HCT116 (cell line): ENCODE measurements around the gene XYLT1. TPM values are rescaled to one million over a fixed set of nuclear protein-coding genes. Genes with fewer than 3 reads are reported as not detected.

ENCODE experiments used
- ATAC-seq: fragments of 200-7000 bp; cut with Tn5 transposase; 2 replicates; pipeline ENCODE4 v1.9.1; 2020; ENCODE audit warnings: mild to moderate bottlenecking, moderate library complexity
- BruUV-seq: library from RNA; stranded (reverse); fragments of 400-500 nt; replicated peaks from 2 replicates; lab custom pipeline; 2021; lab: Mats Ljungman, UMichigan
- CTCF ChIA-PET: fragments of 300-600 bp; sonication (Branson Sonifier 250); formaldehyde crosslinking; loops from one replicate; lab custom pipeline; 2021; ENCODE audit warnings: antibody characterized with exemption; lab: Charles Lee
- POLR2A ChIA-PET: fragments of 300-600, 350-600 bp; sonication (Branson Sonifier 250); formaldehyde crosslinking; loops from one replicate; lab custom pipeline; 2021; ENCODE audit warnings: antibody characterized with exemption; lab: Charles Lee
- RAD21 ChIA-PET, 2 experiments: fragments of 300-600 bp; sonication (Branson Sonifier 250); formaldehyde crosslinking; loops; one replicate each; lab custom pipeline; 2023; ENCODE audit warnings: low total read pairs in 2 of 2; ENCODE audit not compliant: uncharacterized antibody in 2 of 2, unreplicated experiment in 2 of 2, low non-redundant PET in 1 of 2; lab: Charles Lee
- DNase-seq: peaks from one replicate; pipeline ENCODE4 v3.0.0-alpha.2; 2010; ENCODE audit warnings: low read depth, low spot score
- H2AFZ ChIP-seq: fragments of 200-600 bp; shearing (Covaris generic), sonication (generic); 2 replicates; pipeline ENCODE4 v1.6.1; 2017; ENCODE audit warnings: low read depth, mixed run types, mixed read lengths, antibody characterized with exemption, low read length; ENCODE audit not compliant: poor library complexity, severe bottlenecking
- H3K27ac ChIP-seq: 2 replicates; pipeline ENCODE4 v1.5.1; 2012; ENCODE audit warnings: low read depth, low read length
- H3K27me3 ChIP-seq: fragments of 200-600 bp; sonication (generic); 2 replicates; pipeline ENCODE4 v1.6.1; 2016; ENCODE audit warnings: mixed run types, low read length, mixed read lengths; ENCODE audit not compliant: insufficient read depth
- H3K36me3 ChIP-seq, 2 experiments: fragments of 200-500 bp in 1 of 2; fragments of 200-600 bp in 1 of 2; sonication (Bioruptor generic) in 1 of 2; sonication (generic) in 1 of 2; 2 replicates each; pipeline versions ENCODE4 v1.5.1 to v1.6.1; 2014 to 2016; ENCODE audit warnings: low read length in 2 of 2, inconsistent platforms in 1 of 2, mixed read lengths in 1 of 2, mixed run types in 1 of 2; ENCODE audit not compliant: insufficient read depth in 2 of 2, control insufficient read depth in 1 of 2
- H3K4me1 ChIP-seq, 2 experiments: fragments of 200-600 bp in 1 of 2; sonication (generic) in 1 of 2; 2 replicates each; pipeline versions ENCODE4 v1.5.1 to v1.6.1; 2012 to 2017; ENCODE audit warnings: low read length in 2 of 2, inconsistent platforms in 1 of 2, mild to moderate bottlenecking in 1 of 2, mixed read lengths in 1 of 2, mixed run types in 1 of 2, moderate library complexity in 1 of 2; ENCODE audit not compliant: insufficient read depth in 2 of 2, control insufficient read depth in 1 of 2
- H3K4me2 ChIP-seq: fragments of 200-600 bp; sonication (generic); 2 replicates; pipeline ENCODE4 v1.6.1; 2017; ENCODE audit warnings: mixed run types, low read length, mixed read lengths
- H3K4me3 ChIP-seq, 2 experiments: fragments of 200-600 bp in 1 of 2; sonication (generic) in 1 of 2; replicated peaks in 1 of 2; 2 replicates each; pipeline ENCODE4 v1.5.1; 2011 to 2016; ENCODE audit warnings: low read length in 2 of 2, control low read depth in 1 of 2, low read depth in 1 of 2, mild to moderate bottlenecking in 1 of 2, mixed read lengths in 1 of 2, mixed run types in 1 of 2
- H3K79me2 ChIP-seq: fragments of 200-600 bp; sonication (generic); 2 replicates; pipeline ENCODE4 v1.6.1; 2017; ENCODE audit warnings: mild to moderate bottlenecking, mixed run types, low read length, moderate library complexity, mixed read lengths; ENCODE audit not compliant: insufficient read depth
- H3K9ac ChIP-seq: fragments of 200-600 bp; sonication (generic); 2 replicates; pipeline ENCODE4 v1.6.1; 2016; ENCODE audit warnings: low read length, mixed read lengths
- H3K9me2 ChIP-seq: fragments of 200-600 bp; sonication (generic), shearing (Covaris generic); 2 replicates; pipeline ENCODE4 v1.6.1; 2017; ENCODE audit warnings: mixed run types, mild to moderate bottlenecking, moderate library complexity; ENCODE audit not compliant: insufficient read depth
- H3K9me3 ChIP-seq, 2 experiments: fragments of 200-500 bp in 1 of 2; fragments of 200-600 bp in 1 of 2; sonication (Bioruptor generic) in 1 of 2; sonication (generic) in 1 of 2; 2 replicates each; pipeline ENCODE4 v1.6.1; 2014 to 2017; ENCODE audit warnings: low read length in 2 of 2, mixed read lengths in 2 of 2, inconsistent platforms in 1 of 2, low read depth in 1 of 2, mild to moderate bottlenecking in 1 of 2, mixed run types in 1 of 2, moderate library complexity in 1 of 2; ENCODE audit not compliant: control insufficient read depth in 1 of 2, insufficient read depth in 1 of 2
- H4K20me1 ChIP-seq: fragments of 200-600 bp; sonication (generic), shearing (Covaris generic); 2 replicates; pipeline ENCODE4 v1.6.1; 2017; ENCODE audit warnings: mixed run types, mild to moderate bottlenecking, moderate library complexity; ENCODE audit not compliant: insufficient read depth
- ATF3 ChIP-seq: IDR thresholded peaks from 2 replicates; pipeline ENCODE4 v1.6.1; 2012
- CBX3 ChIP-seq: IDR thresholded peaks from 2 replicates; pipeline ENCODE4 v1.6.1; 2012; ENCODE audit warnings: low read depth
- CEBPB ChIP-seq: IDR thresholded peaks from 2 replicates; pipeline ENCODE4 v1.6.1; 2012; ENCODE audit warnings: low read depth
- EZH2 ChIP-seq: fragments of 200-600 bp; sonication (generic); IDR thresholded peaks from 2 replicates; pipeline ENCODE4 v1.6.1; 2017; ENCODE audit warnings: antibody characterized with exemption, mixed run types
- JUND ChIP-seq: IDR thresholded peaks from 2 replicates; pipeline ENCODE4 v1.6.1; 2012
- POLR2AphosphoS5 ChIP-seq: IDR thresholded peaks from 2 replicates; pipeline ENCODE4 v1.6.1; 2011; ENCODE audit warnings: mild to moderate bottlenecking, low read depth, low read length, moderate library complexity
- SIN3A ChIP-seq: IDR thresholded peaks from 2 replicates; pipeline ENCODE4 v1.6.1; 2012; ENCODE audit warnings: low read depth
- SP1 ChIP-seq: IDR thresholded peaks from 2 replicates; pipeline ENCODE4 v1.6.1; 2012; ENCODE audit warnings: low read depth
- SRF ChIP-seq: IDR thresholded peaks from 2 replicates; pipeline ENCODE4 v1.6.1; 2012; ENCODE audit warnings: low read depth
- TCF7L2 ChIP-seq: IDR thresholded peaks from 2 replicates; pipeline ENCODE4 v1.7.0; 2011; ENCODE audit warnings: borderline replicate concordance, inconsistent platforms; ENCODE audit not compliant: insufficient read depth, insufficient read length; ENCODE audit errors: extremely low read depth
- YY1 ChIP-seq: IDR thresholded peaks from 2 replicates; pipeline ENCODE4 v1.6.1; 2011; ENCODE audit warnings: low read length, low read depth, moderate library complexity, mild to moderate bottlenecking; ENCODE audit not compliant: insufficient replicate concordance; ENCODE audit errors: extremely low read depth
- ZBTB33 ChIP-seq: IDR thresholded peaks from 2 replicates; pipeline ENCODE4 v1.6.1; 2011; ENCODE audit warnings: mild to moderate bottlenecking, low read length, moderate library complexity; ENCODE audit not compliant: insufficient replicate concordance; ENCODE audit errors: extremely low read depth
- ZFX ChIP-seq: fragments of 450-650 bp; IDR thresholded peaks from 2 replicates; pipeline ENCODE4 v1.6.1; 2017
- ZNF274 ChIP-seq: fragments of 200-500 bp; sonication (Bioruptor generic); IDR thresholded peaks from 2 replicates; pipeline ENCODE4 v1.6.1; 2014; ENCODE audit warnings: mild to moderate bottlenecking, low read depth, low read length, inconsistent platforms
- intact Hi-C: fragments of 100-400 bp; cut with micrococcal nuclease; formaldehyde crosslinking; loops from 2 replicates; pipeline ENCODE4 v1.10.0; 2022
- total RNA-seq: library from RNA; stranded (reverse); gene quantifications from one replicate; pipeline ENCODE4 v1.2.1, GENCODE V29; 2021; ENCODE audit not compliant: unreplicated experiment
- TF ChIP-seq, protein P1 (sequence below), 3 experiments: fragments of 200-600 bp in 1 of 3; sonication (generic) in 1 of 3; IDR thresholded peaks in 2 of 3; conservative IDR thresholded peaks in 1 of 3; 2 replicates each; pipeline ENCODE4 v1.5.1; 2012 to 2017; ENCODE audit warnings: low read depth in 2 of 3, low read length in 2 of 3, antibody characterized with exemption in 1 of 3, borderline replicate concordance in 1 of 3, control low read depth in 1 of 3, mild to moderate bottlenecking in 1 of 3, mixed read lengths in 1 of 3, mixed run types in 1 of 3, moderate library complexity in 1 of 3; ENCODE audit not compliant: insufficient read depth in 1 of 3
- TF ChIP-seq, protein P2 (sequence below): IDR thresholded peaks from 2 replicates; pipeline ENCODE4 v1.6.1; 2012; ENCODE audit warnings: low read depth

The XYLT1 gene
- total RNA-seq, 1 experiment from 2014 or later: 4.5 TPM

- Histone ChIP-seq H3K9me3 (no peaks in the 10 kb centered on the region), H3K27ac (no peak overlapping the region)
- TF ChIP-seq CBX3 (no peak), EZH2 (no peak), CEBPB (no peak), TCF7L2 (no peak), ZBTB33 (no peak), JUND (no peak), ZFX (no peak), POLR2AphosphoS5 (no peak), ZNF274 (no peak), SP1 (no peak), SRF (no peak), YY1 (no peak), SIN3A (no peak), ATF3 (no peak)
- TF ChIP-seq, protein P1, sequence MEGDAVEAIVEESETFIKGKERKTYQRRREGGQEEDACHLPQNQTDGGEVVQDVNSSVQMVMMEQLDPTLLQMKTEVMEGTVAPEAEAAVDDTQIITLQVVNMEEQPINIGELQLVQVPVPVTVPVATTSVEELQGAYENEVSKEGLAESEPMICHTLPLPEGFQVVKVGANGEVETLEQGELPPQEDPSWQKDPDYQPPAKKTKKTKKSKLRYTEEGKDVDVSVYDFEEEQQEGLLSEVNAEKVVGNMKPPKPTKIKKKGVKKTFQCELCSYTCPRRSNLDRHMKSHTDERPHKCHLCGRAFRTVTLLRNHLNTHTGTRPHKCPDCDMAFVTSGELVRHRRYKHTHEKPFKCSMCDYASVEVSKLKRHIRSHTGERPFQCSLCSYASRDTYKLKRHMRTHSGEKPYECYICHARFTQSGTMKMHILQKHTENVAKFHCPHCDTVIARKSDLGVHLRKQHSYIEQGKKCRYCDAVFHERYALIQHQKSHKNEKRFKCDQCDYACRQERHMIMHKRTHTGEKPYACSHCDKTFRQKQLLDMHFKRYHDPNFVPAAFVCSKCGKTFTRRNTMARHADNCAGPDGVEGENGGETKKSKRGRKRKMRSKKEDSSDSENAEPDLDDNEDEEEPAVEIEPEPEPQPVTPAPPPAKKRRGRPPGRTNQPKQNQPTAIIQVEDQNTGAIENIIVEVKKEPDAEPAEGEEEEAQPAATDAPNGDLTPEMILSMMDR (IDR thresholded peaks at IDR 0.05 in 2 of 3, conservative IDR thresholded peaks at IDR 0.05 in 1 of 3; ENCODE audit: borderline replicate concordance in 1 of 3, insufficient read depth in 1 of 3, low read depth in 2 of 3, low read length in 2 of 3): no peak
- TF ChIP-seq, protein P2, sequence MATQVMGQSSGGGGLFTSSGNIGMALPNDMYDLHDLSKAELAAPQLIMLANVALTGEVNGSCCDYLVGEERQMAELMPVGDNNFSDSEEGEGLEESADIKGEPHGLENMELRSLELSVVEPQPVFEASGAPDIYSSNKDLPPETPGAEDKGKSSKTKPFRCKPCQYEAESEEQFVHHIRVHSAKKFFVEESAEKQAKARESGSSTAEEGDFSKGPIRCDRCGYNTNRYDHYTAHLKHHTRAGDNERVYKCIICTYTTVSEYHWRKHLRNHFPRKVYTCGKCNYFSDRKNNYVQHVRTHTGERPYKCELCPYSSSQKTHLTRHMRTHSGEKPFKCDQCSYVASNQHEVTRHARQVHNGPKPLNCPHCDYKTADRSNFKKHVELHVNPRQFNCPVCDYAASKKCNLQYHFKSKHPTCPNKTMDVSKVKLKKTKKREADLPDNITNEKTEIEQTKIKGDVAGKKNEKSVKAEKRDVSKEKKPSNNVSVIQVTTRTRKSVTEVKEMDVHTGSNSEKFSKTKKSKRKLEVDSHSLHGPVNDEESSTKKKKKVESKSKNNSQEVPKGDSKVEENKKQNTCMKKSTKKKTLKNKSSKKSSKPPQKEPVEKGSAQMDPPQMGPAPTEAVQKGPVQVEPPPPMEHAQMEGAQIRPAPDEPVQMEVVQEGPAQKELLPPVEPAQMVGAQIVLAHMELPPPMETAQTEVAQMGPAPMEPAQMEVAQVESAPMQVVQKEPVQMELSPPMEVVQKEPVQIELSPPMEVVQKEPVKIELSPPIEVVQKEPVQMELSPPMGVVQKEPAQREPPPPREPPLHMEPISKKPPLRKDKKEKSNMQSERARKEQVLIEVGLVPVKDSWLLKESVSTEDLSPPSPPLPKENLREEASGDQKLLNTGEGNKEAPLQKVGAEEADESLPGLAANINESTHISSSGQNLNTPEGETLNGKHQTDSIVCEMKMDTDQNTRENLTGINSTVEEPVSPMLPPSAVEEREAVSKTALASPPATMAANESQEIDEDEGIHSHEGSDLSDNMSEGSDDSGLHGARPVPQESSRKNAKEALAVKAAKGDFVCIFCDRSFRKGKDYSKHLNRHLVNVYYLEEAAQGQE: no peak
- TF ChIP-seq, all 23 proteins: peak for 0
- ChIA-PET POLR2A (no interaction called here), CTCF (no interaction called here), RAD21 (no interaction called here)
- BruUV-seq: no TSS peak
- intact Hi-C loops: no loop called here
- DNase-seq (no peak), ATAC-seq (no peak)
- Histone ChIP-seq H3K9ac (no peak overlapping the region), H3K36me3 (no peaks in the 10 kb centered on the region), H3K9me2 (no peaks in the 10 kb centered on the region), H4K20me1 (no peaks in the 10 kb centered on the region), H3K4me3 (no peak overlapping the region), H3K27me3 (no peaks in the 10 kb centered on the region), H2AFZ (no peak overlapping the region), H3K79me2 (no peaks in the 10 kb centered on the region), H3K4me2 (no peak overlapping the region), H3K4me1 (no peaks in the 10 kb centered on the region)
Measured at GRCh38 chr16:17346621-17347569, 123.9 kb downstream of the XYLT1 start.
